HEK293 (cell line): ENCODE data around the gene NABP1.
A peak's percentile ranks its signal among the peaks of the same experiment; 100 is the strongest.

Source experiments
- CTCF ChIA-PET: fragments of 350-600 bp; formaldehyde crosslinking; extraction: SDS; loops from one replicate; lab custom pipeline; 2021; ENCODE audit warnings: antibody characterized with exemption; lab: Yijun Ruan, JAX
- POLR2A ChIA-PET: fragments of 300-600 bp; formaldehyde crosslinking; extraction: SDS; loops from one replicate; lab custom pipeline; 2020; ENCODE audit warnings: antibody characterized with exemption, inconsistent platforms; lab: Yijun Ruan, JAX
- H3K27ac ChIP-seq: fragments of 200-500 bp; sonication (Bioruptor generic); 2 replicates; pipeline ENCODE4 v1.5.1; 2014; ENCODE audit warnings: low read depth, low read length, control low read depth, inconsistent platforms; ENCODE audit errors: extremely low read depth
- H3K36me3 ChIP-seq, 2 experiments: fragments of 200-500 bp in 1 of 2; sonication (Bioruptor generic) in 1 of 2; 1 replicate in 1 of 2; 2 replicates in 1 of 2; pipeline ENCODE4 v1.5.1; 2014 to 2017; ENCODE audit warnings: inconsistent platforms in 2 of 2, low read length in 2 of 2; ENCODE audit not compliant: control insufficient read depth in 2 of 2, insufficient read depth in 1 of 2
- H3K4me1 ChIP-seq: fragments of 200-500 bp; sonication (Bioruptor generic); 2 replicates; pipeline ENCODE4 v1.5.1; 2014; ENCODE audit warnings: mild to moderate bottlenecking, low read length, inconsistent platforms; ENCODE audit not compliant: control insufficient read depth, insufficient read depth
- H3K4me3 ChIP-seq: 2 replicates; pipeline ENCODE4 v1.5.1; 2011; ENCODE audit warnings: low read depth, mild to moderate bottlenecking, control low read depth, low read length, moderate library complexity
- H3K9me3 ChIP-seq: fragments of 200-500 bp; sonication (Bioruptor generic); 2 replicates; pipeline ENCODE4 v1.5.1; 2014; ENCODE audit warnings: low read depth, low read length, inconsistent platforms; ENCODE audit not compliant: control insufficient read depth, insufficient read depth
- GFI1B ChIP-seq: fragments of 450-650 bp; formaldehyde crosslinking; IDR thresholded peaks from 2 replicates; pipeline ENCODE4 v1.5.1; 2016; ENCODE audit warnings: missing biosample characterization, missing genetic modification characterization
- HOXA7 ChIP-seq: sonication (generic); formaldehyde crosslinking; IDR thresholded peaks from 2 replicates; pipeline ENCODE4 v1.8.1; 2022; ENCODE audit warnings: missing genetic modification reagents, borderline replicate concordance
- HOXD13 ChIP-seq: sonication (generic); formaldehyde crosslinking; IDR thresholded peaks from 2 replicates; pipeline ENCODE4 v1.8.0; 2022; ENCODE audit warnings: missing genetic modification reagents, borderline replicate concordance
- MEIS1 ChIP-seq: sonication (generic); formaldehyde crosslinking; IDR thresholded peaks from 2 replicates; pipeline ENCODE4 v1.8.1; 2022; ENCODE audit warnings: missing genetic modification reagents, mild to moderate bottlenecking, borderline replicate concordance
- OSR2 ChIP-seq: fragments of 450-650 bp; formaldehyde crosslinking; IDR thresholded peaks from 2 replicates; pipeline ENCODE4 v1.5.1; 2016; ENCODE audit warnings: missing biosample characterization, missing genetic modification characterization
- PRDM6 ChIP-seq: fragments of 450-650 bp; formaldehyde crosslinking; IDR thresholded peaks from 2 replicates; pipeline ENCODE4 v1.5.1; 2017; ENCODE audit warnings: missing biosample characterization, missing genetic modification characterization
- SP7 ChIP-seq: fragments of 450-650 bp; formaldehyde crosslinking; IDR thresholded peaks from 2 replicates; pipeline ENCODE4 v1.5.1; 2016; ENCODE audit warnings: missing biosample characterization, missing genetic modification characterization
- WT1 ChIP-seq: fragments of 450-650 bp; formaldehyde crosslinking; IDR thresholded peaks from 2 replicates; pipeline ENCODE4 v1.5.1; 2016; ENCODE audit warnings: missing biosample characterization, missing genetic modification characterization
- ZBTB17 ChIP-seq: fragments of 450-650 bp; formaldehyde crosslinking; IDR thresholded peaks from 2 replicates; pipeline ENCODE4 v1.5.1; 2016; ENCODE audit warnings: missing biosample characterization, missing genetic modification characterization
- ZBTB7A ChIP-seq: fragments of 450-650 bp; formaldehyde crosslinking; IDR thresholded peaks from 2 replicates; pipeline ENCODE4 v1.5.1; 2016; ENCODE audit warnings: low read depth, missing biosample characterization, missing genetic modification characterization
- ZBTB8A ChIP-seq: fragments of 450-650 bp; formaldehyde crosslinking; IDR thresholded peaks from 2 replicates; pipeline ENCODE4 v1.5.1; 2016; ENCODE audit warnings: missing biosample characterization, missing genetic modification characterization
- ZNF10 ChIP-seq: fragments of 450-650 bp; formaldehyde crosslinking; IDR thresholded peaks from 2 replicates; pipeline ENCODE4 v1.5.1; 2017; ENCODE audit warnings: missing biosample characterization, missing genetic modification characterization
- ZNF175 ChIP-seq: fragments of 450-650 bp; formaldehyde crosslinking; IDR thresholded peaks from 2 replicates; pipeline ENCODE4 v1.5.1; 2016; ENCODE audit warnings: missing biosample characterization, missing genetic modification characterization
- ZNF202 ChIP-seq: fragments of 450-650 bp; formaldehyde crosslinking; IDR thresholded peaks from 2 replicates; pipeline ENCODE4 v1.5.1; 2016; ENCODE audit warnings: missing biosample characterization, missing genetic modification characterization, borderline replicate concordance
- ZNF211 ChIP-seq: fragments of 450-650 bp; formaldehyde crosslinking; IDR thresholded peaks from 2 replicates; pipeline ENCODE4 v1.5.1; 2016; ENCODE audit warnings: low read depth, missing biosample characterization, missing genetic modification characterization
- ZNF324 ChIP-seq: fragments of 450-650 bp; formaldehyde crosslinking; IDR thresholded peaks from 2 replicates; pipeline ENCODE4 v1.5.1; 2016; ENCODE audit warnings: missing biosample characterization, missing genetic modification characterization
- ZNF366 ChIP-seq: fragments of 450-650 bp; formaldehyde crosslinking; conservative IDR thresholded peaks from 2 replicates; pipeline ENCODE4 v1.5.1; 2016; ENCODE audit warnings: missing biosample characterization, missing genetic modification characterization
- ZNF488 ChIP-seq: fragments of 450-650 bp; formaldehyde crosslinking; IDR thresholded peaks from 2 replicates; pipeline ENCODE4 v1.5.1; 2016; ENCODE audit warnings: missing biosample characterization, missing genetic modification characterization
- ZNF548 ChIP-seq: fragments of 450-650 bp; formaldehyde crosslinking; IDR thresholded peaks from 2 replicates; pipeline ENCODE4 v1.5.1; 2016; ENCODE audit warnings: missing biosample characterization, missing genetic modification characterization
- ZNF624 ChIP-seq: fragments of 450-650 bp; formaldehyde crosslinking; IDR thresholded peaks from 2 replicates; pipeline ENCODE4 v1.5.1; 2017; ENCODE audit warnings: missing biosample characterization, missing genetic modification characterization
- ZNF629 ChIP-seq: fragments of 450-650 bp; formaldehyde crosslinking; IDR thresholded peaks from 2 replicates; pipeline ENCODE4 v1.5.1; 2017; ENCODE audit warnings: missing biosample characterization, missing genetic modification characterization
- ZNF660 ChIP-seq: fragments of 450-650 bp; IDR thresholded peaks from 2 replicates; pipeline ENCODE4 v1.5.1; 2018; ENCODE audit warnings: missing biosample characterization, mild to moderate bottlenecking, missing genetic modification characterization
- ZNF777 ChIP-seq: fragments of 450-650 bp; formaldehyde crosslinking; IDR thresholded peaks from 2 replicates; pipeline ENCODE4 v1.5.1; 2017; ENCODE audit warnings: missing biosample characterization, missing genetic modification characterization, borderline replicate concordance
- ZNF785 ChIP-seq: fragments of 450-650 bp; formaldehyde crosslinking; IDR thresholded peaks from 2 replicates; pipeline ENCODE4 v1.5.1; 2016; ENCODE audit warnings: missing biosample characterization, missing genetic modification characterization
- ZNF791 ChIP-seq: fragments of 450-650 bp; formaldehyde crosslinking; IDR thresholded peaks from 2 replicates; pipeline ENCODE4 v1.5.1; 2016; ENCODE audit warnings: missing biosample characterization, missing genetic modification characterization
- ZNF792 ChIP-seq: fragments of 450-650 bp; formaldehyde crosslinking; IDR thresholded peaks from 2 replicates; pipeline ENCODE4 v1.5.1; 2016; ENCODE audit warnings: missing biosample characterization, missing genetic modification characterization
- TF ChIP-seq, protein P1 (sequence below): fragments of 450-650 bp; formaldehyde crosslinking; IDR thresholded peaks from 2 replicates; pipeline ENCODE4 v1.5.1; 2016; ENCODE audit warnings: missing biosample characterization, missing genetic modification characterization

Gene NABP1

GRCh38 chr2:191688934-191689695 is 11.2 kb downstream of the NABP1 start:
- Histone ChIP-seq H3K36me3 (peaks cover 21 to 42% of the 10 kb centered on the region in 2 experiments), H3K4me1 (peaks cover 7% of the 10 kb centered on the region)
- CTCF ChIA-PET, result interaction anchor here (0.5 to 1.7 kb wide), 6 partner anchors 21 to 601 kb away, joined by 3 to 7 read pairs (median 3); no protein-coding TSS in a partner anchor

DNA sequence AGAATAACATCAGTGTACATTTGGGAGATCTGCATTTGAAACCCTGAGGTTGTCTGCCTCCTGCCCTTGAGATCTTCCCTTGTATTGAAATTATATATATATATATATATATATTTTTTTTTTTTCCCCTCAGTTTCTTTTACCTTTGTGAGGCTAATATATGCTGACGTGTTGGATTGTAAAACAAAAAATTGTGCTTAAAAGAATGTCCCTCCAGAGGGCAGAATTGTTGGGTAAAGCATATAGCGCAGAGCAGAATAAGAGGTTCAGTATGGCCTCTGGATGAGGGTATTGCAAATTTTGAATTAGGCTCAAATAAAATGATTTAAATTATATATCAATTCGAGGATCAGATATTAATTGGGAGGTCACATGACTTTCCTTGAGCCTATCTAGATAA is 12.4 kb downstream of the NABP1 start:
- ChIA-PET CTCF (interaction anchor here (1.7 kb wide), 1 partner anchor 136 kb away, joined by 7 read pairs; no protein-coding TSS in a partner anchor), POLR2A (no interaction called here)
- Histone ChIP-seq H3K4me1 (peaks cover 7% of the 10 kb centered on the region), H3K4me3 (no peak overlapping the region), H3K36me3 (peaks cover 9 to 30% of the 10 kb centered on the region in 2 experiments; a peak in 1 of 3 replicates), H3K9me3 (no peaks in the 10 kb centered on the region), H3K27ac (no peak overlapping the region)
- TF ChIP-seq ZNF791 (tag by site-specific recombination) (no peak), ZBTB8A (no peak), HOXD13 (CRISPR knock-in tag) (no peak), ZBTB17 (tag by site-specific recombination) (no peak), ZNF785 (tag by site-specific recombination) (no peak), ZNF792 (tag by site-specific recombination) (no peak), SP7 (no peak), ZNF488 (tag by site-specific recombination) (no peak), OSR2 (tag by site-specific recombination) (no peak), ZNF777 (tag by site-specific recombination) (no peak), ZNF324 (tag by site-specific recombination) (no peak), ZNF175 (tag by site-specific recombination) (no peak), GFI1B (tag by site-specific recombination) (no peak), ZNF202 (tag by site-specific recombination) (no peak), ZNF624 (tag by site-specific recombination) (no peak)
- TF ChIP-seq, protein P1, sequence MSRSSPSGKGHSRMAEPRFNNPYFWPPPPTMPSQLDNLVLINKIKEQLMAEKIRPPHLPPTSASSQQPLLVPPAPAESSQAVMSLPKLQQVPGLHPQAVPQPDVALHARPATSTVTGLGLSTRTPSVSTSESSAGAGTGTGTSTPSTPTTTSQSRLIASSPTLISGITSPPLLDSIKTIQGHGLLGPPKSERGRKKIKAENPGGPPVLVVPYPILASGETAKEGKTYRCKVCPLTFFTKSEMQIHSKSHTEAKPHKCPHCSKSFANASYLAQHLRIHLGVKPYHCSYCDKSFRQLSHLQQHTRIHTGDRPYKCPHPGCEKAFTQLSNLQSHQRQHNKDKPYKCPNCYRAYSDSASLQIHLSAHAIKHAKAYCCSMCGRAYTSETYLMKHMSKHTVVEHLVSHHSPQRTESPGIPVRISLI (tag by site-specific recombination), result no peak

More at GRCh38 chr2:191688934-191689695, 11.2 kb downstream of the NABP1 start:
- no peak for TF ChIP-seq ZNF211 (tag by site-specific recombination)
- 0 out of 2 replicates have a peak, but pooled peaks have one; percentile 40 for TF ChIP-seq OSR2 (tag by site-specific recombination)
- peak; percentile 55; the same call in 1 of the 2 replicates for TF ChIP-seq ZNF660 (tag by site-specific recombination)
- TF ChIP-seq WT1 (tag by site-specific recombination), result peak; percentile 40; the same call in 1 of the 2 replicates
- no peak for TF ChIP-seq ZNF10
- peak; percentile 18; the same call in 1 of the 2 replicates for TF ChIP-seq ZNF629 (tag by site-specific recombination)
- TF ChIP-seq ZNF488 (tag by site-specific recombination), result no peak
- no peak for TF ChIP-seq MEIS1 (CRISPR knock-in tag)
- no peak for TF ChIP-seq HOXA7 (CRISPR knock-in tag)
- no peak for TF ChIP-seq ZBTB7A (tag by site-specific recombination)
- TF ChIP-seq PRDM6, result peak; percentile 57
- TF ChIP-seq ZNF548, result no peak
- TF ChIP-seq ZNF366, result peak; percentile 44; the same call in 1 of the 2 replicates
- peak; percentile 92 for TF ChIP-seq SP7
- TF ChIP-seq, all 188 proteins: peak for 7
- H3K4me3 ChIP-seq, result no peak overlapping the region
- POLR2A ChIA-PET, result interaction anchor here (1.7 kb wide), 1 partner anchor 12 kb away, joined by 10 read pairs; the partner anchor contains the start of gene NABP1
- no peak overlapping the region for H3K27ac ChIP-seq
- H3K9me3 ChIP-seq, result no peaks in the 10 kb centered on the region
